MCF 10A (cell line): ENCODE data around the gene OGDHL. TPM values are rescaled to one million over a fixed set of nuclear protein-coding genes. Genes with fewer than 3 reads are reported as not detected.

ENCODE experiments used
- BruUV-seq: library from RNA; stranded (reverse); fragments of 400-500 nt; replicated peaks from 2 replicates; lab custom pipeline; 2021; lab: Mats Ljungman, UMichigan
- CTCF ChIA-PET: fragments of 300-600 bp; sonication (Branson Sonifier 250); formaldehyde crosslinking; extraction: SDS; loops from one replicate; lab custom pipeline; 2021; ENCODE audit warnings: antibody characterized with exemption, inconsistent platforms; lab: Yijun Ruan, JAX
- POLR2A ChIA-PET: fragments of 300-600, 350-650 bp; sonication (Branson Sonifier 250); formaldehyde crosslinking; extraction: SDS; loops from one replicate; lab custom pipeline; 2020; ENCODE audit warnings: antibody characterized with exemption, inconsistent platforms; lab: Yijun Ruan, JAX
- DNase-seq: peaks from one replicate; pipeline ENCODE4 v3.0.0-alpha.2; 2018; ENCODE audit not compliant: unreplicated experiment
- H3K27ac Mint-ChIP-seq: one replicate; pipeline ENCODE4 v1.8.0; 2022; ENCODE audit warnings: mild to moderate bottlenecking, low read depth, mixed read lengths; ENCODE audit not compliant: unreplicated experiment
- H3K27me3 Mint-ChIP-seq: one replicate; pipeline ENCODE4 v1.8.0; 2022; ENCODE audit warnings: mixed read lengths; ENCODE audit not compliant: insufficient read depth, unreplicated experiment
- H3K36me3 Mint-ChIP-seq: one replicate; pipeline ENCODE4 v1.8.0; 2022; ENCODE audit warnings: mild to moderate bottlenecking, moderate library complexity, mixed read lengths; ENCODE audit not compliant: insufficient read depth, unreplicated experiment
- H3K4me1 Mint-ChIP-seq: one replicate; pipeline ENCODE4 v1.8.0; 2022; ENCODE audit warnings: mixed read lengths; ENCODE audit not compliant: insufficient read depth, unreplicated experiment
- H3K4me3 Mint-ChIP-seq: one replicate; pipeline ENCODE4 v1.8.0; 2022; ENCODE audit warnings: mild to moderate bottlenecking, moderate library complexity, mixed read lengths; ENCODE audit not compliant: unreplicated experiment
- H3K9me3 Mint-ChIP-seq: one replicate; pipeline ENCODE4 v1.8.0; 2022; ENCODE audit warnings: mixed read lengths; ENCODE audit not compliant: unreplicated experiment
- CTCF ChIP-seq: fragments of 200-600 bp; IDR thresholded peaks from one replicate; pipeline ENCODE4 v1.8.0; 2022; ENCODE audit warnings: antibody characterized with exemption, mild to moderate bottlenecking; ENCODE audit not compliant: unreplicated experiment
- intact Hi-C: fragments of 100-400 bp; cut with micrococcal nuclease; formaldehyde crosslinking; loops from 2 replicates; pipeline ENCODE4 v1.14.1; 2022
- total RNA-seq: library from RNA; stranded (reverse); gene quantifications from 2 replicates; pipeline ENCODE4 v1.2.3, GENCODE V29; 2022

The OGDHL gene
- total RNA-seq, 1 experiment from 2014 or later: 0.28 TPM

- Mint-ChIP-seq H3K9me3 (no peaks in the 10 kb centered on the region), H3K4me1 (no peaks in the 10 kb centered on the region), H3K4me3 (no peak overlapping the region), H3K27ac (no peak overlapping the region), H3K36me3 (no peaks in the 10 kb centered on the region), H3K27me3 (peaks cover 12% of the 10 kb centered on the region)
- no peak for DNase-seq
- intact Hi-C loops: no loop called here
- CTCF ChIA-PET: no interaction called here
- no peak for TF ChIP-seq CTCF
- POLR2A ChIA-PET: no interaction called here
- BruUV-seq: no TSS peak
Observed at GRCh38 chr10:49752584-49752983, 9.5 kb downstream of the OGDHL start.

- TF ChIP-seq CTCF: no peak
- DNase-seq: no peak
- no peak overlapping the region for H3K27ac Mint-ChIP-seq
- H3K36me3 Mint-ChIP-seq: no peaks in the 10 kb centered on the region
- H3K9me3 Mint-ChIP-seq: no peaks in the 10 kb centered on the region
- H3K4me1 Mint-ChIP-seq: no peaks in the 10 kb centered on the region
- H3K4me3 Mint-ChIP-seq: no peak overlapping the region
- CTCF ChIA-PET: no interaction called here
- POLR2A ChIA-PET: no interaction called here
- no TSS peak for BruUV-seq
- H3K27me3 Mint-ChIP-seq: peaks cover 12% of the 10 kb centered on the region
- intact Hi-C loops: no loop called here
Observed at GRCh38 chr10:49751636-49752510, 10.2 kb downstream of the OGDHL start.

- no peak for TF ChIP-seq CTCF
- no peaks in the 10 kb centered on the region for H3K4me1 Mint-ChIP-seq
- intact Hi-C loops: no loop called here
- no peak overlapping the region for H3K4me3 Mint-ChIP-seq
- peaks cover 12% of the 10 kb centered on the region for H3K27me3 Mint-ChIP-seq
- no peak for DNase-seq
- no peaks in the 10 kb centered on the region for H3K9me3 Mint-ChIP-seq
- H3K27ac Mint-ChIP-seq: no peak overlapping the region
- no TSS peak for BruUV-seq
- no peaks in the 10 kb centered on the region for H3K36me3 Mint-ChIP-seq
- CTCF ChIA-PET: no interaction called here
- POLR2A ChIA-PET: no interaction called here
Observed at GRCh38 chr10:49751216-49751615, 10.9 kb downstream of the OGDHL start.

GRCh38 chr10:49750546-49750945, 11.6 kb downstream of the OGDHL start:
- no TSS peak for BruUV-seq
- Mint-ChIP-seq H3K36me3 (no peaks in the 10 kb centered on the region), H3K27ac (no peak overlapping the region), H3K27me3 (peaks cover 12% of the 10 kb centered on the region), H3K9me3 (no peaks in the 10 kb centered on the region), H3K4me3 (no peak overlapping the region), H3K4me1 (no peaks in the 10 kb centered on the region)
- TF ChIP-seq CTCF: no peak
- CTCF ChIA-PET: no interaction called here
- DNase-seq: no peak
- intact Hi-C loops: no loop called here
- POLR2A ChIA-PET: no interaction called here
